HG02678 (cell line): ENCODE data around the gene GHRL.

Source experiments
- ATAC-seq: cut with Tn5 transposase; IDR thresholded peaks from one replicate; pipeline ENCODE4 v1.9.1; 2021; ENCODE audit warnings: mild to moderate bottlenecking, moderate library complexity; ENCODE audit not compliant: unreplicated experiment

Gene GHRL

DNA sequence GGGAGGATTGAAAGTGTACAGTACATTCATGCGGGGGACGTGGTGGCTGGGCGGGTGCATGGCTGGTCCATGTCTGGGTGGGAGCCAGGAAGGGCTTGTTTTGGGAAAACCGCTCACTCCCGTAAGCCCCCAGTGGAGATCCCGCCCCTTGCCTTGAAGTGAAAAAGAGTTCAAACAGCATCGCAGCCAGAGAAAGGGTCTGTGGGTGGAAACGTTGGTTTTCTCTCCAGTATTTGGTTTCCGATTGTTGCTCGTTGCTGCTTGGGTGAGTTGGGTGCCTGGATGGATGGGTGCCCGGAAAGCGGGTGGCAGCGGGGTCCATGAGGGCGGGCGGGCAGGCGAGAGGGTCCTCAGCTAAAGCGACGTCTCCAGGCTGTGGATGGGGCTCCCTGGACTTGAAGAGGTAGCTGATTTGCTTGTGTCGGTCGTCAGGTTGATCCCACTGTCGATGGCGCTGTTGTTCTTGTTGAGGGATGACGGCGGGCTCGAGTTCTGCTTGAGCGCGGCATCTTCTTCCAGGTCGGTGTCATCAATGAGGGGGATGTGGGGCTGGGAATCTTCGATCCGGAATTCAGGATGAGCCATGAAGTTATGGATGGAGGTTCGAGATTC is 35.8 kb upstream of the GHRL start:
- ATAC-seq = no peak

DNA sequence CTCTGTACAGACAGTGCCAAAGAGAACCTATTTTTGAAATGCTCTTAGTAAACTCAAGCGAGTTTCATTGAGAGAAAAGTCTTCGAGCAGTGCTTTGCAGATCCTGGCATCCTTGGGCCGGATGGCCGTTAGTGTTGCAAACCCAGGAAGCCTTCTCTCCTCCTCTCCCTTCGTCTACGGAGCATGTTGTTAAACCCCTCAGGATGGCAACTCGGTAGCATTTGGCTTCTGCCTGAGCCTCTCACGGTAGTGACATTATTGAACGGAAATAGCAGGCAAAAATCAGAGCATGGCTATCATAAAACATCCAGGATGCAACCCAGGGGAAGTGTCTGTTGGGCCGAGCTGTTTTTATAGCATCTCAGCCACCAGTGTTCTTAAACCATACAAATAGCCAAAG is 34.8 kb upstream of the GHRL start:
- no peak for ATAC-seq

DNA sequence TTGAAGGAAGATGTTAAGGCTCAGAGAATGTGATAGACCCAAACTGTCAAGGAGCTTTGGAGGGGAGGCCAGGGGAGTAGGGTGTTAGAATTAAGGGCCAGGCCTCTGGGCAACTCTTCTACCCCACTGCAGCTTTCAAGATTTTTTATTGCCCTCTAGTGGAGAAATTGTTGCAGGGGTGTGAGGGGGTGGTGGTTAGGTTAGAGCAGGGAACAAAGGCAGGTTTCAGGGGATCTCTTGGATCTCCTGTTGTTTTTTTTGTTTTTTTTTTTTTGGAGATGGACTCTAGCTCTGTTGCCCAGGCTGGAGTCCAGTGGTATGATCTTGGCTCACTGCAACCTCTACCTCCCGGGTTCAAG is 29.6 kb upstream of the GHRL start:
- no peak for ATAC-seq

DNA sequence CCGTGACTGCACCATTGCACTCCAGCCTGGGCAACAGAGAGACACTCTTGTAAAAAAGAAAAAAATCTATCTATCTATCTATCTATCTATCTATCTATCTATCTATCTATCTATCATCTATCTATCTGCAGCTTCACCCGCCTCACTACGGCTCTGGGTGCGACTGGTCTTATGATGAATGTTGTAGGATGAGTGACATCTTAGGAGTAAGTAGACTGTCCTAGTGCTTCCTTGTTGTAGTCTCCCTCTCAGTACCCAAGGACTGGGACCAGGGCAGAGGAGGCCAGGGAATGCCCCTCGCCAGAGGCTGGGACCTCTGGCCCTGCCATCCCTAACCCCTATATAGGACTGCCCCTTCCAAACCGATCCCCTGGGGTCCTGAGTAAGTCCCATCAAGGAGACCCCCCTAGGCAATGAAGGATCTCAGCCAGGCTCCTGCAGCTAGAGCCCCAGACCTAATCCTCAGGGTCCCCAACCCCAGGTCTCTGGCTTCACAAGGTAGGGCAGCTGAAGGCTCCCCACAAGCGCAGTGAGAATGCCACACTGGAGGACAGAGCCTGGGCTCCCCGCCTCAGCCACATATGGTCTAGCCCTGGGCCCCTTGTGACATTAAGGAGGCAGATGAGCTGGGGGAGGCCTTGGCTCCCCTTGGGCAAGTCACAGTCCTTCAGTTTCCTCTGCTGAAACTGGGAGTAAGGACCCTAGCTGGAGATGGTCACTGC is 29.0 kb upstream of the GHRL start:
- no peak for ATAC-seq

DNA sequence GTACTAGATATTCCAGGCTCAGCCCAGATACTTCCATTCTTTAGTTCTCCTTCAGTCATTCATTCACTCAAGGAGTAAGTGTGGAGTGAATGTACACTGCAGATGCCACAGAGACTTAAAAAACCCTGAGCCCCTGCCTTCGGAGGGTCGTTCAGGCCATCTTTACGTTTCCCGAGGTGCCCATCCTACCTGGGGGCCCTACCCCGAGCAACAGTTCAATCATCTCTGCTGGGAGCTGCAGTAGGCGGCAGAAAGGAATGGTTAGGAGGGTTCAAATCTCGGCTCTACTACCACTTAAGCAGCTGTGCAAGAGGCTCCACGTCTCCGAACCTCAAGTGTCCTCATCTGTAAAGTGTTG is 27.6 kb upstream of the GHRL start:
- peak; percentile 3 for ATAC-seq

DNA sequence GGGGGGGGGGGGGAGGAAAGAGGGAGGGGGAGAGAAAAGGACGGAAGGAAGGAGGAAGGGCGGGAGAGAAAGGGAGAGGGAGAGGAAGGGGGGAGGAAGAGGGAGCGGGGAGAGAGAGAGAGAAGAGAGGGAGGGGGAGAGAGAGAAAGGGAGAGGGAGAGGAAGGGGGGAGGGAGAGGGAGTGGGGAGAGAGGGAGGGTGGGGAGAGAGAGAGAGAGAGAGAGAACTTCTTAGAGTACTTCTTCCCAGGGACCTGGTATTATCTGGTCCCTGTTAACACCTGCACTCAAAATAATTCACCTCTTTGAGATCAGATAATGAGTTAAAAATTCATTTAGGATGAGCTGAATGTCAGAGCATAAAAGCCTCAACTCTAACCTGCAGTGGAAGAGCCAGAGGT is 27.1 kb upstream of the GHRL start:
- ATAC-seq = no peak

DNA sequence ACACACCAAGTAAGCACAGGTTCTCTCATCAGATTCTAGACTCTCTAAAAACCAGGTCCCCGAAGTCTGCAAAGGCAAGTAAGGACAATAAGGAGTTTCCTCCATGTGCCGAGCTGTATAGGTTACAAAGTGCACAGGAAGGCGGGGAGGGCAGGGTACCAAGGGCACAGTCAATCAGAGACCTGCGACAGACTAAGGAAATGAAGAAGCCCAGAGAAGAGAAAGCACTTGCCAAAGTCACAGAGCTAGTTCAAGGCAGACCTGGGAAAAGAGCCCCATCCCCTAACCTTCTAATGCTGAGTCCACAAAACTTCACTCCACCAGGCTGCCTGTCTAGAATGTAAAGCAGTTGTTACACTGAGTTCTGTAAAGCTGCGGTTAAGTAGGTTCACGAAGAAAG is 26.5 kb upstream of the GHRL start:
- ATAC-seq = no peak

DNA sequence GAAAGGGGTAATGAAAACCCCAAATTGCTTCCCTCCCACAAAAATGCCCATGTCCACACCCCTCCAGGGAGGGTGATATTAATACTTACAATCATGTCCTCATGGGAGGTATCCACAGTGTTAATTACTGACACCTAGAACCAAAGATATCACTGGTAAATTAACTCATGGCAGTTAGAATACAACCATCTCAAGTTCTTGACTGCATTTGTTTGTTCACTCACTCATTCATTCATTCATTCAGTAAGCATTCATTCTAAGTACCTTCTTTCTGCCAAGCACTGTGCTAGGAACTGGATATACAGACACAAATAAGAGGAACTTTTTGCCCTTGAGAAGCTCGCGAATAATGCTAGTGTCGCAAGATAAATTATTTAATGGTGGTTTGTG is 25.2 kb upstream of the GHRL start:
- ATAC-seq = no peak

DNA sequence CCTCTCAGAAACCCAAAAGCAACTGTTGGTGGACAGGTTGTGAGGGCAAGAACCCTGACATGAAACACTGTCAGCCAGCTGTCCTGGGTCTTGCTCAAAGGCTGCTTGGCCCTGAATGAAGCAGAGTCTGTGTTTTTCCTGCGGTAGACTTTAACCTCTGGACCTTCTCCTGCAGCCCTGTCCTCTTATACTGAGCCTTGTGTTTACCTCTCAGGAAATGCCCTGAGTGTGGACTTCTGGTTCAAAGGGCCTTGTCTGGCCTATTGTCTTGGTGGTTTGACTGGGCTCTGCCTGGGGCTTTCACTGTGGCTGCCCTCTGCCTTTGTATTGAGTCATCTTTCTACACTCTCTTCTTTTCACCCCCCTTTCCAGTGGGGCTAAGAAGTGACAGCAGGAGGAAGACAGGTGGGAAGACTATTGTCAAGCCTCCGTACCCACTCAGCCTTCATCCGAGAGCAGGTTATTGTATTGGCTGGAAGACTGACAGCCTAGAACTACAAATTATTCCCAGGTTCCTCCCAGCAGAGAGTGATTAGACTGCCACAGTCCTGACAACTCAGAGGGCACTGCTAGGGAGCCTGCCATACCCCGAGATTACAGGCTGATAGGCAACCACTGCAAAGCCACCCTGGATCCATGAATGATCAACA is 24.7 kb upstream of the GHRL start:
- ATAC-seq = no peak

DNA sequence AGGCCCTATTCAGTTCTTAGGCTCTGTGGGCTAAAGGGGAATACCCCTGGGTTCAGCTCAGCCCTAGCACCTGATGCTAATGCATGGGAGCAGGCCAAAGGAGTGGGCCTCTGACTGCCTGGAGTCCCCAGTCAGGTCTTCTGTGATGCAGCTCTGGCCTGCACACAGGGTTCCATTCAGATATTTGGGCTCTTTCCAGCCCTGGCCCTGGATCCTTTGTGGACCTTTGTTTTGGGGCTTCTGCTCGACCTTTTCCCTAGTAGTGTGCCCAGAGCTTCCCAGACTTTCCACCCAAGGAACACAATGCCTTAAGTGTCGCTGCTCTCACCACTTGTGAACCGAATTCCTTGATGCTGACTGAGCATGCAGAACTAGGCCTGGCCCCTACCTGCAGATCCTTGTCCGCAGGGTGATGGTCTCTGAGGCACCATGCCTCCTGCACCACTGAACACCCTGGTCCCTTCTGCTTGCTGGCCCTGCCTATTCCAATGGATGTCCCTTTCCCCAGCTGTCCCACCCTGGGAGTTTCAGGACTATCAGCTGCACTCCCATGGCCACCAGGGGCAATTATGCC is 23.1 kb upstream of the GHRL start:
- ATAC-seq = no peak

DNA sequence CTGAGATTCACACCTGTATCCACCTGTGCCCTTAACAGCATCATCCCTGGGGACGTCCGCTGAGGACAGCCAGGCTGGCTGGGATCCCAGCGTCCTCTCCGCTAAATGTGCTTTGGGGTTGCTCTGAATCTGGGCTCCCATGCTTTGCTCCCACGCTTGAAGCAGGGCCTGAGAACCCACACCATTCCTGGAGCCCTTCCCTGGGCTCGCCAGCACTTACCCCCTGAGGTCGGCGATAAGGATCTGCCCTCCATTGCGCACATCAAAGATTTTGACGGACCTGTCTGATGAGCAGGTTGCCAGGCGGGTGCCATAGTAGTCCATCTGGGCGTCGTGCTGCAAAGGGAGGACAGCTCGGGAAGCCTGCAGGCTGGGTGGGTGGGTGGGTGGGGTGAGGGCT is 22.4 kb upstream of the GHRL start:
- ATAC-seq = no peak

DNA sequence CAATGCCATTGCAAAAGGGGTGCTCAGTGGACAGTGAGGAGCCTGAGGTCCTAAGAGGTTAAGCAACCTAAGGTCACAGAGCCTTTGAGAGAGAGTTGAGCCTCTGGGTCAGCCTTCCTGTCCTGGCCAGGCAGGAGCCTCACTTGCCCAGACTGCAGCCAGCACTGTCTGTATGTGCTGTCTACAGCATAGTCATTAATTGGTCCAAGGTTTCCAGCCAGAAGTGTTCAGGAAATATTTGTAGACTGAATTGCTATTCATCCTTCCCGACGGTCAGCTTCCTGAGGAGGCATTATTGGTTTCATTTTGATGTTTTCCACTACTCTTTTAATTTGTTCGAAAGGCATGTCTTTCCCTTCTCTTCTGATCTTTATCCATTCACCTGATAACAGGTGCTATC is 20.1 kb upstream of the GHRL start:
- no peak for ATAC-seq

DNA sequence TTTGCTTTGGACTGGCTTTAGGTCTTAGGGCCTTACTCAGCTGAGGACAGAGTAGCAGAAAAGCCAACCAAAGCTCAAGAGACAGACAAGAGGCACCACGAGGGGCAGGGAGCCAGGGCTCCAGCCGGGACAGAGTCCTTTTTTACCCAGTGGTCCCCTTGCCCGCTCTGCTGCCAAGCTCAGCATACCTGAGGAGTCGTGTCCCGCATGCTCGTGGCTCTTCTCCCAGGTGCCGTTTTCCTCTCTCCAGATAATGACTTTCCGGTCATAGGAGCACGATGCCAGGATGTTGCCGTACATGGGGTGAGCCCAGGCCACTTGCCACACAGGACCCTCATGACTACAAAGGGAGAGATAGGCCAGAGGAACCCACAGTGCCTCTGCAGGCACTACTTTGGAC is 19.6 kb upstream of the GHRL start:
- no peak for ATAC-seq

DNA sequence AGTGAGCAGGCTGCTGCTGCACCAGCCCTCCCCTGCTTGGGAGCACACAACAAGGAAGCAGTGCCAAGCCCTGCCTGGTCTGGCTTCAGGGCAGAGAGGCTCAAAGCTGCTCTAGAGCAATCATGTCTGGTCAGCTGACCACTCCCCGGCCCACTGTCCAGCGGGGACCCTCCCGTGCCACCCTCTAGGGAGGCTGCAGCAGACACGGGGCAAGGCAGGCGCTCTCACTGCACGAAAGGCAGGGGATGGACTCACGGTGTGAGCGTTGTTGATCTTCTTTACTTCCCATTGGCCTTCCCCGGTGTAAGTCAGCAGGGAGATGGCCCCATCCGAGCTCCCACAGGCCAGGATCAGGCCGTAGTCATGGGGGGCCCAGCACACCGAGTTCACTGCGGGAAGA is 19.0 kb upstream of the GHRL start:
- no peak for ATAC-seq

DNA sequence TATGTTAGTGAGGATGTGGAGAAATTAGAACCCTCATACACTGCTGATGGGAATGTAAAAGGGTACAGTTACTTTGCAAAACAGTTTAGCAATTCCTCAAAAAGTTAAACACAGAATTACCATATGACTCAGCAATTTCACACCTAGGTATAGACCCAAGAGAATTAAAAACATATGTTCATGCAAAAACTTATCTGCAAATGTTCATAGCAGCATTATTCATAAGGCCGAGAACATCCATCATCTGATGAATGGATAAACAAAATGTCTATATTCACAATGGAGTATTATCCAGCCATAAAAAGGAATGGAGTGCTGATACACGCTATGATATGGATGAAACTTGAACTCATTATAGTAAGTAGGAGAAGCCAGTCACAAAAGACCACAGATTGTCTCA is 17.8 kb upstream of the GHRL start:
- no peak for ATAC-seq

DNA sequence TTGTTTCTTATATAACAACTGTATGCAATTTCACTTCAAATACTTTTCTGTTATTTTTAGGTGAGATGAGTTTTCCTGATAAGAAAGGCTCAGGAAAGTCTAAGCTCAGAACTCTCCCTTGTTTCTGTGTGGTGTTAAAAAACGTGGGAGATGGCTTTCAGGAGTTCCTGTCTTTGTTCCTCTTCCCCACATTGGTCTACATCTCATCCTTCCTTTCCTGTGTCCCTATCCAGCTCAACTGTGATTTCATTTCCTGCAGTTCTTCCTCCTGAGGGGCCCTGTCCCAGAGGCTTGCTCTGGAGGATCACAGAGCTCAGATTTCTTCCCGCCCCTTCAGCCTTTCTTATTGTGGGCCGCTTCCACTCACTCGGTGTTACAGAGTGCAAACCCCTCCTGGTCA is 17.0 kb upstream of the GHRL start:
- no peak for ATAC-seq

DNA sequence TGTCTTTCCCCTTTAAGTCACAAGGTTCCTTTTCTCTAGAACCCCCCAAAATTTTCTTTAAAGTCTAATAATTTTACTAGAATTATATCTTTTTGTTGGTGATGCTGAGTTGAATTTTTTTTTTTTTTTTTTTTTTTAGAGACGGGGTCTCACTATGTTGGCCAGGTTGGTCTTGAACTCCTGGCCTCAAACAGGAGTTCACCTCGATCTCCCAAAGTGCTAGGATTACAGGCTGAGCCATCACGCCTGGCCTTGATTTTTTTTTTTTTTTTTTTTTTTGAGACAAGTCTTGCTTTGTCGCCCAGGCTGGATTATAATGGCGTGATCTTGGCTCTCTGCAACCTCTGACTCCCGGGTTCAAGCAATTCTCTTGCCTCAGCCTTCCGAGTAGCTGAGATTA is 15.9 kb upstream of the GHRL start:
- ATAC-seq = no peak

DNA sequence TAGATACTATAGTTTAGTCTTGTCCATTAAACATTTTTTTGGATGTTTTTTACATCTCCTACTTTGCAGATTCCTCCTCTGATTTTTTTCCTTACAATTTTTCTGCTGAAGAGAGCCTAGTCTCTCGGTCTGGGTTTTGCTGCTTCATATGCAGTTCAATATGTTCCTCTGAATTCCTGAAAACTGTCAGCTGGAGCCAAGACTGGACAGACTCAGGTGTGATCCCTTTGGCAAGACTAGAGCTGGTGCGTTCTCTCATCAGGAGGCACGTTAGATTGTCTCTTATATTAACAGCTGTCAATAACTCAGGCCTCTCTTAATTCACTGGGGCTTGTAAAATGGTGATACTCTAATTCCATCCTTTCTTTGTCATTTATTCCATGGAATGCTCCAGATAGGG is 13.4 kb upstream of the GHRL start:
- no peak for ATAC-seq

DNA sequence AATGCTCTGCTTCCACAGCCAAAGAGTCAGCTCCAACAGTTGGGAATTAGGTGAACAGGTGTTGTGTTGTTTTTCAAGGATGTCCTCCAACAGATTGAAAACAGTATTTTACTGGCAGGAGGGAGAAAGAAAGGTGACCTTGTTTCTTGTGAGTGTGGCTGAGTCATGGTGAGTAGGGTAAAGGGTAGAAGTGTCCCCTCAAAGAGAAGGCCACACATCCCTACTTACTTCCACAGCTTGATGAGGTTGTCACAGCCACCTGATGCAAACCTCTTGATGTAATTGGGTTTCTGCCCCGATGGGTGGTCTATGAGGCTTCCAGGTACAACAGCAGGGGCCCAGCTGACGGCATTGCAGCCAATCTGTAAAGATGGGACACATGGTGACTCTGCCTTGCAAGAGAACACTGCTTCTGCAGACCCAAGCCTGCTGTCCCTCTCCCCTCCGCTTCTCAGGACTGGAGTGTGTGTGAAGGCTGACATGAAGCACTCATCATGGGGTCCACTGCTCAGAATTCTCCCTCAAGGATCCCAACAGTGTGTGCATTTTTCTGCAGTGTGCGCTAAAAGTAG is 12.7 kb upstream of the GHRL start:
- no peak for ATAC-seq

DNA sequence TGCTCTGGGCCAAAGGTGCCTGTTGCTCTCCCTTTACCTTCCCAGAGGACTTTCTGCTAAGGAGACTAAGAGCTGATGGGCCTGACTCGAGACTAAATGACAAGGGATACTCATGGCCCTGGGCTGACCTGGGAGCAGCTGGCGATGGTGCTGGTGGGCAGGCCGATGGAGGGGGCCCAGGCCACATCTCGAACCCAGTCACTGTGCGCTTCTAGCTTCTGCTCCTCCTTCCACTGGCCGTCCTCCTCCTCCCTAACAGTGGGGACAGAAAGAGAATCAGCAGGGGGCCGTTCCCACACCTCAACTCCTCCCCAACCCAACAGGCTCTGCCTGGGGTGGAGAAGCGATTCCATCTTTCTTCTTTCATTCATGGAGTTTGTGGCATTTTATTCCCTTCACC is 12.2 kb upstream of the GHRL start:
- ATAC-seq = no peak

DNA sequence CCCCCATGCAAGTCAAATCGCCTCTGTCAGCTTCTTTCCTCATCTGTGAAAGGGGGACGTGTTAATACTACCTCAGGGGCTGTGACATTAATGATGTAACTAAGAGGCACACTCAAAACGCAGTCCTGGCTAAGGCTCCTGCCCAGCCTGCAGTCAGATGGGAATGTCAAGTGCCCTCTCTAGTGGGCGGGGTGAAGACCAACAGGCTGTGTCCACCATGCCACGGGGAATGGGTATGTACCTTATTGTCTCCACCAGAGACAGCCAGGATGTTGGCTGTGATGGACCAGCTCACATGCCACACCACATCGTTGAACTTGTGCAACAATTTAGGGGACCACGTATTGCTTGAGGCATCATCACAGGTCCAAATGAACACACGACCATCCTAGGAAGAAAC is 11.0 kb upstream of the GHRL start:
- no peak for ATAC-seq

DNA sequence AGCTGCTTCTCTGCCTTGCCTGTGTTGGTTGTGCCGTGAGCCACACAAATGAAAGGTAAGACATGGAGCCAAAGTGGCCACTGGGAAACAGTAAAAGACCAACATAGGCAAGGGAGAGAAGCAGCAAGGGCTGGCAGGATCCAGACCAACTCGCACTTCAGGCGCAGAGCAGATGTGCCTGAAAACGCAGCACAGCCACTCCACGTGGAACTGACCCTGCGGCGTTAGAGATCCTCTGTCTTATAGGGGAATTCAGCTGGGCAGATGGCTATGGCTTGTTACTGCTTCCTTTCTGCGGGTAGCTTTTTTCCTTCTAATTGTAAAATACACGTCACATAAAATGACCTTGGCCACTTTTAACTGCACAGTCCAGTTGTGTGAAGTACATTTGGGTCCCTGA is 10.4 kb upstream of the GHRL start:
- no peak for ATAC-seq
